ENCODE results near the gene HEBP2.

HEBP2 gene

GRCh38 chr6:138416206-138416605 lies 12.2 kb downstream of the HEBP2 start:
- DNase-seq (ENCODE audit: low read depth in 2 of 2), result peak in 1 of 2 donors; percentile 39
- TF ChIP-seq CTCF (IDR thresholded peaks at IDR 0.05; ENCODE audit: low read depth, low read length), result no peak
- H3K4me3 ChIP-seq (replicated peaks in 1 of 2; ENCODE audit: low read depth in 2 of 2, low read length in 2 of 2), result no peak overlapping the region

- H3K4me3 ChIP-seq (replicated peaks in 1 of 2; ENCODE audit: low read depth in 2 of 2, low read length in 2 of 2), result no peak overlapping the region
- TF ChIP-seq CTCF (IDR thresholded peaks at IDR 0.05; ENCODE audit: low read depth, low read length), result no peak
- DNase-seq (ENCODE audit: low read depth in 2 of 2), result no peak
These were observed 13.6 kb downstream of the HEBP2 start for GRCh38 chr6:138417493-138418117.

GRCh38 chr6:138418118-138418742 lies 14.2 kb downstream of the HEBP2 start:
- H3K4me3 ChIP-seq (replicated peaks in 1 of 2; ENCODE audit: low read depth in 2 of 2, low read length in 2 of 2), result no peak overlapping the region
- TF ChIP-seq CTCF (IDR thresholded peaks at IDR 0.05; ENCODE audit: low read depth, low read length), result no peak
- no peak for DNase-seq (ENCODE audit: low read depth in 2 of 2)

GRCh38 chr6:138419766-138420165 lies 15.7 kb downstream of the HEBP2 start:
- no peak for TF ChIP-seq CTCF (IDR thresholded peaks at IDR 0.05; ENCODE audit: low read depth, low read length)
- H3K4me3 ChIP-seq (replicated peaks in 1 of 2; ENCODE audit: low read depth in 2 of 2, low read length in 2 of 2), result no peak overlapping the region
- no peak for DNase-seq (ENCODE audit: low read depth in 2 of 2)

- no peak for DNase-seq (ENCODE audit: low read depth in 2 of 2)
- no peak for TF ChIP-seq CTCF (IDR thresholded peaks at IDR 0.05; ENCODE audit: low read depth, low read length)
- no peak overlapping the region for H3K4me3 ChIP-seq (replicated peaks in 1 of 2; ENCODE audit: low read depth in 2 of 2, low read length in 2 of 2)
These were observed 16.3 kb downstream of the HEBP2 start for GRCh38 chr6:138420356-138420755.

GRCh38 chr6:138421089-138421488 lies 17.1 kb downstream of the HEBP2 start:
- H3K4me3 ChIP-seq (replicated peaks in 1 of 2; ENCODE audit: low read depth in 2 of 2, low read length in 2 of 2), result no peak overlapping the region
- no peak for DNase-seq (ENCODE audit: low read depth in 2 of 2)
- no peak for TF ChIP-seq CTCF (IDR thresholded peaks at IDR 0.05; ENCODE audit: low read depth, low read length)
